ENCODE measurements around the gene GPR63.
A peak's percentile ranks its signal among the peaks of the same experiment; 100 is the strongest.

Gene GPR63

DNA sequence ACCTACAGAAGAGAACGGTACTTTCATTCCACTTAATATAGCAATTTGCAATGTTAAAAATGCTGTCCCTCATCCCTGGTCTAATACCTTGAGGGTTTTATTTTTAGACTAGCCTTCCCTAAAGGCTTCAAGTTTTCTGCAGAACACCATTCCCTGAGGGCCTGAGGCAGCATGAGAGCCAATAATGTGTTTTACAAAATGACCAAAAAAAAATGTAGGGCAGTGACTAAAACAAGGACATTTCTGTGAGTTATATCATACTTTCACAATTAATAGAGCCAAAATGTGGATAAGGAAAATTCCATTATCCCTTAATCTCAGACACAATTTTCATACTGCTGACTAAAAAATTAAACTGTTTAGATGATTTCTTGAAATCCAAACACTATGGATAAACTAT is 22.7 kb downstream of the GPR63 start:
- Histone ChIP-seq H2BK5ac (ENCODE audit: low read depth, low read length, poor library complexity, severe bottlenecking) (no peak overlapping the region), H3K27me3 (ENCODE audit: control insufficient read depth in 1 of 2, insufficient read depth in 1 of 2, low read length in 2 of 2) (no peaks in the 10 kb centered on the region), H4K8ac (ENCODE audit: low read length) (no peak overlapping the region), H3K4me1 (ENCODE audit: control insufficient read depth, insufficient read depth, low read depth, low read length) (no peaks in the 10 kb centered on the region), H3K9ac (ENCODE audit: low read length) (no peak overlapping the region), H3K27ac (ENCODE audit: low read length, poor library complexity, severe bottlenecking) (no peak overlapping the region), H2BK12ac (ENCODE audit: low read length in 2 of 2) (no peak overlapping the region), H4K91ac (ENCODE audit: low read length) (no peak overlapping the region), H3K4me3 (ENCODE audit: insufficient read depth in 1 of 2, low read depth in 1 of 2, low read length in 2 of 2) (no peak overlapping the region), H3K23ac (ENCODE audit: low read length in 2 of 2) (no peak overlapping the region), H3K4ac (ENCODE audit: low read depth in 1 of 2, low read length in 2 of 2) (no peak overlapping the region), H2BK120ac (ENCODE audit: low read depth, low read length) (no peak overlapping the region), H3K36me3 (ENCODE audit: control insufficient read depth in 1 of 2, insufficient read depth in 2 of 2, low read depth in 1 of 2, low read length in 2 of 2) (no peaks in the 10 kb centered on the region), H2BK15ac (ENCODE audit: low read depth, poor library complexity, severe bottlenecking) (no peak overlapping the region), H2AFZ (ENCODE audit: low read depth, low read length) (no peak overlapping the region), H2AK5ac (ENCODE audit: low read length, severe bottlenecking) (no peak overlapping the region), H3K79me1 (replicated peaks; ENCODE audit: low read length, poor library complexity, severe bottlenecking) (peaks cover 8% of the 10 kb centered on the region), H3K18ac (ENCODE audit: low read depth in 1 of 2, low read length in 2 of 2) (no peak overlapping the region), H3K14ac (ENCODE audit: low read length in 2 of 2) (no peak overlapping the region), H3K9me3 (ENCODE audit: control insufficient read depth, low read length) (no peaks in the 10 kb centered on the region), H3K4me2 (ENCODE audit: low read length, poor library complexity, severe bottlenecking) (no peak overlapping the region)
- 87% methylated on average over 1 of the region's 1 CpG for WGBS
- no peak for DNase-seq

DNA sequence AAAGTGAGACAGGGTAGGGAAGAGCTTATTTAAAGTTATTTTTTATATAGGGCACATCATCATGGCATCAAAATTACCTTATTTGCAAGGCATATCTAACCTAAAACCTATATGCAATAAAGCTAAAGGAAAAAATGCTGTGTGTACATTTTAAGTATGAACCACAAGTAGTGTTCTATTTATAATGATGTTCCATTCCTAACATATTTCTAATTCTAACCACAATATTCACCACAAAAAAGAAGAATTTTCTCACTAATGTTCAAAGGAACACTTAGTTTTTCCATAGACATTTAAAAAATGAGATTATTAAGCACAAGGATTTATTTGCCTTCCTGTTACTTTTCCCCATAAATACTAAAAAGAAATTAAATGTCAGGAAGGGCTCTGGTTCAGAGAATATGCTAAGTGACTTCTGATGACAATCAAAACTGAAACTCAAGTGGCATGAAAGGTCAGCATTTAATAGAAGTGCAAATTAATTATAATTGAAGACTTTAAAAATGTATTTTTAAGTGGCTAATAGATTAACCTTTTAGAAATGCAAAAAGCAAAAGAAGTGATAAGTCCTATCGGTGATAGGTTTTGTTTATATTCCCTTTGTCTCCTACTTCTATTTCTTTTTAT is 25.1 kb downstream of the GPR63 start:
- Histone ChIP-seq H4K91ac (ENCODE audit: low read length) (no peak overlapping the region), H2AFZ (ENCODE audit: low read depth, low read length) (no peak overlapping the region), H3K23ac (ENCODE audit: low read length in 2 of 2) (no peak overlapping the region), H3K18ac (ENCODE audit: low read depth in 1 of 2, low read length in 2 of 2) (no peak overlapping the region), H3K4me3 (ENCODE audit: insufficient read depth in 1 of 2, low read depth in 1 of 2, low read length in 2 of 2) (no peak overlapping the region), H3K14ac (ENCODE audit: low read length in 2 of 2) (no peak overlapping the region), H3K27me3 (ENCODE audit: control insufficient read depth in 1 of 2, insufficient read depth in 1 of 2, low read length in 2 of 2) (no peaks in the 10 kb centered on the region), H3K9ac (ENCODE audit: low read length) (no peak overlapping the region), H2BK5ac (ENCODE audit: low read depth, low read length, poor library complexity, severe bottlenecking) (no peak overlapping the region), H3K27ac (ENCODE audit: low read length, poor library complexity, severe bottlenecking) (no peak overlapping the region), H3K4ac (ENCODE audit: low read depth in 1 of 2, low read length in 2 of 2) (no peak overlapping the region), H2BK120ac (ENCODE audit: low read depth, low read length) (no peak overlapping the region), H2BK15ac (ENCODE audit: low read depth, poor library complexity, severe bottlenecking) (no peak overlapping the region), H3K36me3 (ENCODE audit: control insufficient read depth in 1 of 2, insufficient read depth in 2 of 2, low read depth in 1 of 2, low read length in 2 of 2) (no peaks in the 10 kb centered on the region), H3K9me3 (ENCODE audit: control insufficient read depth, low read length) (no peaks in the 10 kb centered on the region), H3K79me1 (replicated peaks; ENCODE audit: low read length, poor library complexity, severe bottlenecking) (peaks cover 7% of the 10 kb centered on the region), H2BK12ac (ENCODE audit: low read length in 2 of 2) (no peak overlapping the region), H3K4me1 (ENCODE audit: control insufficient read depth, insufficient read depth, low read depth, low read length) (no peaks in the 10 kb centered on the region), H4K8ac (ENCODE audit: low read length) (no peak overlapping the region), H3K4me2 (ENCODE audit: low read length, poor library complexity, severe bottlenecking) (no peak overlapping the region), H2AK5ac (ENCODE audit: low read length, severe bottlenecking) (no peak overlapping the region)
- peak; percentile 37 for DNase-seq
- WGBS: no CpG with 5 or more reads among the region's 1 CpG

DNA sequence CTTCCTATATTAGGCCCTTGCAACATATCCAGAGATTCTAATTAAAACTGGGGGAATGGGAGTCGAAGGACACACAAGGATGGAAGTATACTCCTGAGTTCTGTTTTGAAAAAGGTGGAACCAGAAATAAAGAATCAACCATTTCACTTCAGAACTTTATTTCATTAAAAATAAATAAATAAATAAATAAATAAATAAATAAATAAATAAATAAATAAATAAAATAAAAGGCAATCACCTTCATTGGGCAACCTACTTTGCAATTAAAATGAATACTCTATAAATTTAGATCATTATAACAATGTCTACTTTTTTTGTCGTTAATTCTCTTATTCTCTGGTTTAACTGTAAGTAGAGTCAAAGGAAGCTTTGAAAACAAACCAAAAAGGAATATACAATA is 25.6 kb downstream of the GPR63 start:
- no peak overlapping the region for H3K18ac ChIP-seq (ENCODE audit: low read depth in 1 of 2, low read length in 2 of 2)
- no peak for DNase-seq

DNA sequence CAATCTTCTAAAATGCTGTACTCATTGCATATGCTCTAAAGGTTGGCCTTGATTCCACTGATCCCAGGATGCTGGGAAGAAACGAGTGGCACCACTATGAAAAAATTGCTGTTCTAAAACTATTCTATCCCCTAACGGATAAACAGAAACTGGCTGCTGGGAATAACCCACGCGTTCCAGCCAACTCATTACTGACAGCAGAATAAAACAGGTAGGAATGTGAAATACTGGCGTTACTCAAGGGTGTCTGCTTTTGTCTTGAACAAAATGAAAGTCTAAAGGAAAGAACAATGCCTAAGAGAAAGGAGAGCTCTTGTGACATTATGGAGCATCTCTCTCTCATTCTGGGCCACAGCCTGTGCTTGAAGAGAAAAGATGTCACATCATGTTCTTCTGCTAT is 26.1 kb downstream of the GPR63 start:
- Histone ChIP-seq H4K91ac (ENCODE audit: low read length) (no peak overlapping the region), H3K4me1 (ENCODE audit: control insufficient read depth, insufficient read depth, low read depth, low read length) (no peaks in the 10 kb centered on the region), H3K18ac (ENCODE audit: low read depth in 1 of 2, low read length in 2 of 2) (no peak overlapping the region), H3K36me3 (ENCODE audit: control insufficient read depth in 1 of 2, insufficient read depth in 2 of 2, low read depth in 1 of 2, low read length in 2 of 2) (no peaks in the 10 kb centered on the region), H2BK12ac (ENCODE audit: low read length in 2 of 2) (peak overlapping the region in 1 of 2 experiments; percentile 31), H2BK5ac (ENCODE audit: low read depth, low read length, poor library complexity, severe bottlenecking) (no peak overlapping the region), H3K27me3 (ENCODE audit: control insufficient read depth in 1 of 2, insufficient read depth in 1 of 2, low read length in 2 of 2) (no peaks in the 10 kb centered on the region), H3K79me1 (replicated peaks; ENCODE audit: low read length, poor library complexity, severe bottlenecking) (peaks cover 7% of the 10 kb centered on the region), H3K4me2 (ENCODE audit: low read length, poor library complexity, severe bottlenecking) (no peak overlapping the region), H3K27ac (ENCODE audit: low read length, poor library complexity, severe bottlenecking) (no peak overlapping the region), H3K9ac (ENCODE audit: low read length) (no peak overlapping the region), H2AK5ac (ENCODE audit: low read length, severe bottlenecking) (peak overlapping the region; percentile 63), H3K4ac (ENCODE audit: low read depth in 1 of 2, low read length in 2 of 2) (no peak overlapping the region), H2BK15ac (ENCODE audit: low read depth, poor library complexity, severe bottlenecking) (no peak overlapping the region), H3K14ac (ENCODE audit: low read length in 2 of 2) (no peak overlapping the region), H3K23ac (ENCODE audit: low read length in 2 of 2) (no peak overlapping the region), H4K8ac (ENCODE audit: low read length) (no peak overlapping the region), H2AFZ (ENCODE audit: low read depth, low read length) (no peak overlapping the region), H2BK120ac (ENCODE audit: low read depth, low read length) (no peak overlapping the region), H3K9me3 (ENCODE audit: control insufficient read depth, low read length) (no peaks in the 10 kb centered on the region), H3K4me3 (ENCODE audit: insufficient read depth in 1 of 2, low read depth in 1 of 2, low read length in 2 of 2) (no peak overlapping the region)
- DNase-seq: no peak
- WGBS: 89% methylated on average over 5 of the region's 5 CpGs

More for the DNA sequence above, 25.6 kb downstream of the GPR63 start:
- Histone ChIP-seq H2BK12ac (ENCODE audit: low read length in 2 of 2) (no peak overlapping the region), H3K36me3 (ENCODE audit: control insufficient read depth in 1 of 2, insufficient read depth in 2 of 2, low read depth in 1 of 2, low read length in 2 of 2) (no peaks in the 10 kb centered on the region), H3K9me3 (ENCODE audit: control insufficient read depth, low read length) (no peaks in the 10 kb centered on the region), H2AK5ac (ENCODE audit: low read length, severe bottlenecking) (no peak overlapping the region), H3K27me3 (ENCODE audit: control insufficient read depth in 1 of 2, insufficient read depth in 1 of 2, low read length in 2 of 2) (no peaks in the 10 kb centered on the region), H3K79me1 (replicated peaks; ENCODE audit: low read length, poor library complexity, severe bottlenecking) (peaks cover 7% of the 10 kb centered on the region), H3K23ac (ENCODE audit: low read length in 2 of 2) (no peak overlapping the region), H4K8ac (ENCODE audit: low read length) (no peak overlapping the region), H2BK15ac (ENCODE audit: low read depth, poor library complexity, severe bottlenecking) (no peak overlapping the region), H2BK5ac (ENCODE audit: low read depth, low read length, poor library complexity, severe bottlenecking) (no peak overlapping the region), H4K91ac (ENCODE audit: low read length) (no peak overlapping the region), H3K9ac (ENCODE audit: low read length) (no peak overlapping the region), H3K4ac (ENCODE audit: low read depth in 1 of 2, low read length in 2 of 2) (no peak overlapping the region), H3K4me3 (ENCODE audit: insufficient read depth in 1 of 2, low read depth in 1 of 2, low read length in 2 of 2) (no peak overlapping the region), H3K27ac (ENCODE audit: low read length, poor library complexity, severe bottlenecking) (no peak overlapping the region), H2AFZ (ENCODE audit: low read depth, low read length) (no peak overlapping the region), H3K4me2 (ENCODE audit: low read length, poor library complexity, severe bottlenecking) (no peak overlapping the region), H2BK120ac (ENCODE audit: low read depth, low read length) (no peak overlapping the region), H3K4me1 (ENCODE audit: control insufficient read depth, insufficient read depth, low read depth, low read length) (no peaks in the 10 kb centered on the region), H3K14ac (ENCODE audit: low read length in 2 of 2) (no peak overlapping the region)
- no CpG with 5 or more reads among the region's 2 CpGs for whole genome bisulfite sequencing
